ENCODE results near the gene KIF3A. TPM values are rescaled to one million over a fixed set of nuclear protein-coding genes. Genes with fewer than 3 reads are reported as not detected.

Gene KIF3A
- total RNA-seq, 1 experiment from 2014 or later, result 13.2 TPM

DNA sequence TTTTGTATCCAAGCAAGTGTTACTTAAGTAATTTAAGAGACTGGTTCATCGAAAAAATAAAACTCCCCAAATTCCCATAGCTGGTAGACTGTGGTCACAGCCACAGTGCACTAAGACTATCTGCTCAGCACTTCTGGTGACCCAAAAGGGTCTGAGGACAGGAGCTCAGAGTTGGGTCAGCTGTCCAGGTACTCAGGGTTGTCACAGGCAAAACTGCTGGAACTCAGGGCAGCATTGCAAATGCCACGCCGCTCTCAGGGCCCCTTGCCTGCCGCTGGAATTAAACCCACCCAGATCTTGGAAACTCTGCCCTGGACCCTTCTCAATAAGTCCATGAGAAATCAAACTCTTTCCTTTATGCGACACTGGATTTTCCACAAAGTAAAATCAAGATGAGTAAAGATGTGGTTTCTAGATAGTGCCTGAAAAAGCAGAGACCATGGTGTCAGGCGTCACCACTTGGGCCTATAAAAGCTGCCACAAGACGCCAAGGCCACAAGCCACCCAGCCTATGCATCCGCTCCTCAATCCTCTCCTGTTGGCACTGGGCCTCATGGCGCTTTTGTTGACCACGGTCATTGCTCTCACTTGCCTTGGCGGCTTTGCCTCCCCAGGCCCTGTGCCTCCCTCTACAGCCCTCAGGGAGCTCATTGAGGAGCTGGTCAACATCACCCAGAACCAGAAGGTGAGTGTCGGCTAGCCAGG, 79.5 kb downstream of the KIF3A start, which contains the start of gene IL13:
Gene IL13 (plus strand): TSS at position 498 of the 705 bp plus-strand sequence. CDS start 14 bp downstream, at position 512.
- Histone ChIP-seq H2AFZ (ENCODE audit: low read length) (no peak within 1 kb of the TSS), H3K23ac (ENCODE audit: insufficient read length, low read depth, low read length) (no peak within 1 kb of the TSS), H3K18ac (ENCODE audit: insufficient read length, low read depth, low read length) (no peak within 1 kb of the TSS), H3K23me2 (ENCODE audit: insufficient read length, low read depth, low read length, poor library complexity, severe bottlenecking) (no peaks in the 10 kb centered on the region), H3K4ac (ENCODE audit: low read depth, low read length) (no peak within 1 kb of the TSS), H2BK15ac (ENCODE audit: low read depth, low read length) (no peak within 1 kb of the TSS), H3K14ac (ENCODE audit: insufficient read depth, low read length) (peak within 1 kb of the TSS; percentile 12; the same call in 1 of the 2 replicates), H4K91ac (ENCODE audit: insufficient read length, low read depth, low read length) (no peak within 1 kb of the TSS), H3K4me2 (ENCODE audit: insufficient read depth, insufficient read length, low read length) (no peak within 1 kb of the TSS), H3K4me1 (ENCODE audit: insufficient read depth, low read length) (no peaks in the 10 kb centered on the region), H3K27ac (ENCODE audit: insufficient read length, low read depth, low read length) (no peak within 1 kb of the TSS), H3K56ac (ENCODE audit: insufficient read length, low read depth, low read length) (no peak within 1 kb of the TSS), H2BK12ac (ENCODE audit: insufficient read length, low read depth, low read length) (no peak within 1 kb of the TSS), H2BK120ac (ENCODE audit: low read depth, low read length, poor library complexity, severe bottlenecking) (no peak within 1 kb of the TSS), H4K8ac (replicated peaks; ENCODE audit: insufficient read length, low read depth, low read length) (no peak within 1 kb of the TSS), H3K9me3 (ENCODE audit: control insufficient read depth, low read depth, low read length) (no peaks in the 10 kb centered on the region), H2BK20ac (ENCODE audit: low read depth, low read length, poor library complexity, severe bottlenecking) (no peak within 1 kb of the TSS), H3K79me2 (ENCODE audit: insufficient read depth, low read length) (no peaks in the 10 kb centered on the region), H2AK5ac (ENCODE audit: insufficient read length, low read length) (no peak within 1 kb of the TSS), H3K9ac (ENCODE audit: extremely low read depth, insufficient read length, low read length) (no peak within 1 kb of the TSS), H3K27me3 (ENCODE audit: insufficient read depth, low read length) (peaks cover 6% of the 10 kb centered on the region; the same call in 1 of the 2 replicates), H4K5ac (ENCODE audit: insufficient read length, low read depth, low read length) (no peak within 1 kb of the TSS), H3K79me1 (ENCODE audit: insufficient read depth, low read depth, low read length, poor library complexity, severe bottlenecking) (no peaks in the 10 kb centered on the region), H4K20me1 (ENCODE audit: control insufficient read depth, insufficient read depth, insufficient read length) (no peaks in the 10 kb centered on the region), H3T11ph (ENCODE audit: low read length) (no peak within 1 kb of the TSS), H2BK5ac (ENCODE audit: insufficient read length, low read length) (no peak within 1 kb of the TSS)
- Mint-ChIP-seq H3K27me3 (ENCODE audit: low read depth) (peaks cover 52% of the 10 kb centered on the region), H3K36me3 (ENCODE audit: insufficient read depth in 1 of 3, low read depth in 3 of 3) (no peaks in the 10 kb centered on the region), H3K4me1 (peaks cover 7 to 15% of the 10 kb centered on the region in 2 experiments), H3K9me3 (peaks cover 0 to 12% of the 10 kb centered on the region in 2 experiments; a peak in 3 of 5 replicates), H3K27ac (no peak within 1 kb of the TSS; a peak in 1 of 7 replicates), H3K4me3 (no peak within 1 kb of the TSS; a peak in 1 of 5 replicates)
- no peak for TF ChIP-seq CTCF (conservative IDR thresholded peaks at IDR 0.05)
- no peak for DNase-seq
- no CpG with 5 or more reads among the region's 12 CpGs for WGBS (ENCODE audit: extremely low coverage, insufficient read length, low lambda C conversion rate)
